Transverse colon (tissue), 4 donors: Measurements from ENCODE around the gene TBCA. TPM values are rescaled to one million over a fixed set of nuclear protein-coding genes. Genes with fewer than 3 reads are reported as not detected.

Experiments
- DNase-seq: peaks from one replicate; pipeline ENCODE4 v3.0.0-alpha.2; 2019
- H3K27ac ChIP-seq, 4 donors: fragments of 200-600 bp; sonication (generic); 2 replicates each; pipeline ENCODE4 v1.5.1; 2016 to 2018; ENCODE audit warnings: inconsistent platforms in 4 of 4
- H3K27me3 ChIP-seq: fragments of 200-600 bp; sonication (generic); 2 replicates; pipeline ENCODE4 v1.5.1; 2017; ENCODE audit warnings: inconsistent platforms
- H3K36me3 ChIP-seq, 4 donors: fragments of 200-600 bp; sonication (generic); 2 replicates each; pipeline ENCODE4 v1.5.1; 2017 to 2019; ENCODE audit warnings: inconsistent platforms in 4 of 4
- H3K4me1 ChIP-seq, 4 donors: fragments of 200-600 bp; sonication (generic); 2 replicates each; pipeline ENCODE4 v1.5.1; 2017 to 2020; ENCODE audit warnings: inconsistent platforms in 4 of 4
- H3K4me3 ChIP-seq, 4 donors: fragments of 200-600 bp; sonication (generic); 1 replicate in 1 of 4; 2 replicates in 3 of 4; pipeline versions ENCODE4 v1.5.1 to v1.6.1; 2017 to 2019; ENCODE audit warnings: inconsistent platforms in 4 of 4
- H3K9me3 ChIP-seq, 2 donors: fragments of 200-600 bp; sonication (generic); 2 replicates each; pipeline ENCODE4 v1.5.1; 2017 to 2019; ENCODE audit warnings: inconsistent platforms in 2 of 2
- EP300 ChIP-seq: sonication (generic); formaldehyde crosslinking; IDR thresholded peaks from one replicate; pipeline ENCODE4 v1.6.1; 2017; ENCODE audit warnings: antibody characterized with exemption, low read depth
- POLR2A ChIP-seq: fragments of 450-650 bp; IDR thresholded peaks from one replicate; pipeline ENCODE4 v1.6.1; 2016; ENCODE audit warnings: antibody characterized with exemption, mild to moderate bottlenecking, moderate library complexity
- POLR2AphosphoS5 ChIP-seq, 3 donors: sonication (generic); formaldehyde crosslinking; IDR thresholded peaks; one replicate each; pipeline ENCODE4 v1.6.1; 2016; ENCODE audit warnings: antibody characterized with exemption in 3 of 3
- WGBS, 2 donors: methylation state at CpG; one replicate each; pipeline ENCODE4 v1.1.5; 2018; ENCODE audit warnings: low coverage in 1 of 2; 5-methylcytosine and 5-hydroxymethylcytosine counted together
- in situ Hi-C, 4 donors: fragments of 200-750 bp; cut with MboI; loops; one replicate each; pipeline versions ENCODE4 v1.15.0 to v1.15.1; 2017; ENCODE audit warnings: low sequenced_read_pairs in 3 of 4, low pct_ligation_motif_present in 1 of 4, low pct_unique_long_range_greater_than_20kb in 1 of 4
- intact Hi-C: fragments of 100-400 bp; cut with DNase I; formaldehyde crosslinking; loops from one replicate; pipeline ENCODE4 v1.15.1; 2023; ENCODE audit warnings: low total_unique reads
- total RNA-seq, 4 donors: library from RNA; depleted of rRNA; stranded (reverse); fragments of >200 nt; gene quantifications; one replicate each; pipeline ENCODE4 v1.1.0, GENCODE V29; 2016
- TF ChIP-seq, protein P1 (sequence below), 5 experiments: fragments of 200-600 bp in 3 of 5; fragments of 450-650 bp in 2 of 5; sonication (generic) in 3 of 5; IDR thresholded peaks; 1 replicate in 2 of 5; 2 replicates in 3 of 5; pipeline ENCODE4 v1.5.1; 2016 to 2017; ENCODE audit warnings: antibody characterized with exemption in 5 of 5, inconsistent platforms in 3 of 5, mild to moderate bottlenecking in 2 of 5, moderate library complexity in 1 of 5

TBCA gene
- total RNA-seq, 4 donors from 2014 or later: 16.1 to 125 (median 51.8) TPM

DNA sequence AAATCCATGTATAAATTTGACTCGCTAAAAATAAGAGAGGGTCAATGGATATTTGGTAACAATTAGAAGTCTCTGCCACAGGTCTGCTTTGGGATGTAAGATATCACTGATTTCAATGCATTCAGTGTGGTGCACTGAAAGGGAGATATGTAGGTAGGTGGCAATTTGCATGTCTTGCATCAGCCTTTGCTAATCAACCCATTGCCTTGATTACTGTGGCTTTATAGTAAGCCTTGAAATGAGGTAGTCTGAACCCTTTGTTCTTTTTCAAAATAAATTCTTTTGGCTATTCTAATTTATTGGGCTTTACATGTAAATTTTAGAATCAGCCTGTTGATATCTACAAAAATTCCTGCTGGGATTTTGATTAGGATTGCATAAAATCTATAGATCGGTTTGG, 15.8 kb upstream of the TBCA start:
- no peaks in the 10 kb centered on the region for H3K36me3 ChIP-seq
- TF ChIP-seq POLR2A (no peak), POLR2AphosphoS5 (IDR thresholded peaks at IDR 0.05) (no peak), EP300 (no peak)
- TF ChIP-seq, protein P1, sequence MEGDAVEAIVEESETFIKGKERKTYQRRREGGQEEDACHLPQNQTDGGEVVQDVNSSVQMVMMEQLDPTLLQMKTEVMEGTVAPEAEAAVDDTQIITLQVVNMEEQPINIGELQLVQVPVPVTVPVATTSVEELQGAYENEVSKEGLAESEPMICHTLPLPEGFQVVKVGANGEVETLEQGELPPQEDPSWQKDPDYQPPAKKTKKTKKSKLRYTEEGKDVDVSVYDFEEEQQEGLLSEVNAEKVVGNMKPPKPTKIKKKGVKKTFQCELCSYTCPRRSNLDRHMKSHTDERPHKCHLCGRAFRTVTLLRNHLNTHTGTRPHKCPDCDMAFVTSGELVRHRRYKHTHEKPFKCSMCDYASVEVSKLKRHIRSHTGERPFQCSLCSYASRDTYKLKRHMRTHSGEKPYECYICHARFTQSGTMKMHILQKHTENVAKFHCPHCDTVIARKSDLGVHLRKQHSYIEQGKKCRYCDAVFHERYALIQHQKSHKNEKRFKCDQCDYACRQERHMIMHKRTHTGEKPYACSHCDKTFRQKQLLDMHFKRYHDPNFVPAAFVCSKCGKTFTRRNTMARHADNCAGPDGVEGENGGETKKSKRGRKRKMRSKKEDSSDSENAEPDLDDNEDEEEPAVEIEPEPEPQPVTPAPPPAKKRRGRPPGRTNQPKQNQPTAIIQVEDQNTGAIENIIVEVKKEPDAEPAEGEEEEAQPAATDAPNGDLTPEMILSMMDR (IDR thresholded peaks at IDR 0.05): no peak
- H3K9me3 ChIP-seq: no peaks in the 10 kb centered on the region
- intact Hi-C loops: no loop called here
- DNase-seq: no peak
- 96 to 97% methylated on average over 2 of the region's 2 CpGs for WGBS, 2 donors
- no peaks in the 10 kb centered on the region for H3K4me1 ChIP-seq
- H3K27me3 ChIP-seq: no peaks in the 10 kb centered on the region
- no peak overlapping the region for H3K4me3 ChIP-seq
- in situ Hi-C loops: no loop called here
- H3K27ac ChIP-seq: no peak overlapping the region

DNA sequence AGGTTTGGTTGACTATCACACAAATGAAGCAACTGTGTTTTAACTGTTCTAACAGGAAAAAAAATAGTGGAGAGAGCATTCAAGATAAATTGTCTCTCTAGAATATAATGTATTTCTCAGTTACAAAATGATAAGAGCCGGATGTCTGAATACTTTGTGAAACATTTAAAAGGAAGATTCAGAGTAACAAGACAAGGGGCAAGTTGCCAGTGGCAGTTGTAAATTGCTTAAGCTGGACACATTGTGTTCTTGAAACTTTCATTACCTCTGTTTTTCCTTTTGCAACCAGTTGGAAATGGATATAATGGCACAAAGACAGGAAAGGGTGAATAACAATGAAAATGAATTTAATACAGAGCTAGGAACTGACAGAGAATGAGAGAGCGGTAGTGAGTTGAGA, 15.2 kb upstream of the TBCA start:
- intact Hi-C loops (no loop called here), in situ Hi-C loops (no loop called here)
- TF ChIP-seq, protein P1 (IDR thresholded peaks at IDR 0.05): no peak
- no peak for TF ChIP-seq POLR2AphosphoS5 (IDR thresholded peaks at IDR 0.05)
- no peak for TF ChIP-seq POLR2A
- TF ChIP-seq EP300: no peak
- Histone ChIP-seq H3K4me3 (no peak overlapping the region), H3K27me3 (no peaks in the 10 kb centered on the region), H3K27ac (no peak overlapping the region), H3K4me1 (no peaks in the 10 kb centered on the region), H3K9me3 (no peaks in the 10 kb centered on the region), H3K36me3 (no peaks in the 10 kb centered on the region)
- WGBS, 2 donors: 71 to 82% methylated on average over 2 of the region's 2 CpGs
- no peak for DNase-seq

DNA sequence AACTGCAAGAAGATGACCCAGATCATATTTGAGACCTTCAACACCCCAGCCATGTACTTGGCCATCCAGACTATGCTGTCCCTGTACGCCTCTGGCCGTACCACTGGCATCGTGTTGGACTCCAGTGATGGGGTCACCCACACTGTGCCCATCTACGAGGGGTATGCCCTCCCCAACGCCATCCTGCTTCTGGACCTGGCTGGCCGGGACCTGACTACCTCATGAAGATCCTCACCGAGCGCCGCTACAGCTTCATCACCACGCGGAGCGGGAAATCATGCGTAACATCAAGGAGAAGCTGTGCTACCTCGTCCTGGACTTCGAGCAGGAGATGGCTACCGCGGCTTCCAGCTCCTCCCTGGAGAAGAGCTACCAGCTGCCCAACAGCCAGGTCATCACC, 9.1 kb upstream of the TBCA start:
- Histone ChIP-seq H3K36me3 (no peaks in the 10 kb centered on the region), H3K27ac (no peak overlapping the region), H3K9me3 (no peaks in the 10 kb centered on the region), H3K4me3 (no peak overlapping the region), H3K27me3 (no peaks in the 10 kb centered on the region), H3K4me1 (no peaks in the 10 kb centered on the region)
- in situ Hi-C loops (no loop called here), intact Hi-C loops (no loop called here)
- DNase-seq: no peak
- 93% methylated on average over 17 of the region's 17 CpGs; no CpG with 5 or more reads in 1 of the 2 donors for WGBS, 2 donors
- TF ChIP-seq POLR2A: no peak
- TF ChIP-seq, protein P1 (IDR thresholded peaks at IDR 0.05): no peak
- TF ChIP-seq POLR2AphosphoS5 (IDR thresholded peaks at IDR 0.05): no peak
- TF ChIP-seq EP300: no peak

DNA sequence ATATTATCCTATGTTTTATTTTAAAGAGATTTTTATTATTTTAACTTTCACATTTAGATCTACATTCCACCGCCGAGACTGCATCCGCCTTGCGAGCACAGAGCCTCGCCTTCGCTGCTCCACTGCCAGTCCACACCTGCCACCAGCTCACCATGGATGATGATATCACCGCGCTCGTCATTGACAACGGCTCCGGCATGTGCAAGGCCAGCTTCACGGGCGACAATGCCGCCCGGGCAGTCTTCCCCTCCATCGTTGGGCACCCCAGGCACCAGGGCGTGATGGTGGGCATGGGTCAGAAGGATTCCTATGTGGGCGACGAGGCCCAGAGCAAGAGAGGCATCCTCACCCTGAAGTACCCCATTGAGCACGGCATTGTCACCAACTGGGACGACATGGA, 8.6 kb upstream of the TBCA start:
- TF ChIP-seq POLR2AphosphoS5 (IDR thresholded peaks at IDR 0.05) (no peak), POLR2A (no peak), EP300 (no peak)
- TF ChIP-seq, protein P1 (IDR thresholded peaks at IDR 0.05): no peak
- Histone ChIP-seq H3K36me3 (no peaks in the 10 kb centered on the region), H3K27me3 (no peaks in the 10 kb centered on the region), H3K9me3 (no peaks in the 10 kb centered on the region), H3K4me3 (no peak overlapping the region), H3K27ac (no peak overlapping the region), H3K4me1 (no peaks in the 10 kb centered on the region)
- no peak for DNase-seq
- 91 to 96% methylated on average over 5 to 21 of the region's 21 CpGs for WGBS, 2 donors
- in situ Hi-C loops (no loop called here), intact Hi-C loops (no loop called here)
